ENCODE results near the gene AKR1C8. TPM values are rescaled to one million over a fixed set of nuclear protein-coding genes. Genes with fewer than 3 reads are reported as not detected.

The AKR1C8 gene
- total RNA-seq, 1 experiment from 2014 or later: not detected

GRCh38 chr10:5107860-5108526 lies 77.0 kb downstream of the AKR1C8 start:
- ChIA-PET RAD21 (ENCODE audit: low non-redundant PET in 1 of 2, low total read pairs in 2 of 2, uncharacterized antibody in 2 of 2, unreplicated experiment in 2 of 2) (no interaction called here), CTCF (no interaction called here), POLR2A (no interaction called here)
- H4K20me1 ChIP-seq (ENCODE audit: insufficient read depth): no peaks in the 10 kb centered on the region
- DNase-seq (ENCODE audit: low read depth, low spot score): no peak
- H3K27ac ChIP-seq (ENCODE audit: low read depth, low read length): no peak overlapping the region
- no peaks in the 10 kb centered on the region for H3K4me1 ChIP-seq (ENCODE audit: control insufficient read depth in 1 of 2, insufficient read depth in 2 of 2, low read length in 2 of 2)
- BruUV-seq (replicated peaks): no TSS peak
- no peak overlapping the region for H3K4me2 ChIP-seq (ENCODE audit: low read length)
- intact Hi-C loops (cut with micrococcal nuclease): no loop called here
- H3K9me2 ChIP-seq (ENCODE audit: insufficient read depth): no peaks in the 10 kb centered on the region
- H3K9me3 ChIP-seq (ENCODE audit: control insufficient read depth in 1 of 2, insufficient read depth in 1 of 2, low read depth in 1 of 2, low read length in 2 of 2): no peaks in the 10 kb centered on the region
- no peaks in the 10 kb centered on the region for H3K36me3 ChIP-seq (ENCODE audit: control insufficient read depth in 1 of 2, insufficient read depth in 2 of 2, low read length in 2 of 2)
- H3K4me3 ChIP-seq (replicated peaks in 1 of 2; ENCODE audit: low read depth in 1 of 2, low read length in 2 of 2): no peak overlapping the region
- H3K27me3 ChIP-seq (ENCODE audit: insufficient read depth, low read length): no peaks in the 10 kb centered on the region
- H2AFZ ChIP-seq (ENCODE audit: low read depth, low read length, poor library complexity, severe bottlenecking): no peak overlapping the region
- H3K9ac ChIP-seq (ENCODE audit: low read length): no peak overlapping the region
- no peak for ATAC-seq
- H3K79me2 ChIP-seq (ENCODE audit: insufficient read depth, low read length): no peaks in the 10 kb centered on the region
- TF ChIP-seq SRF (IDR thresholded peaks at IDR 0.05; ENCODE audit: low read depth): no peak
- no peak for TF ChIP-seq YY1 (IDR thresholded peaks at IDR 0.05; ENCODE audit: extremely low read depth, insufficient replicate concordance, low read depth, low read length)
- TF ChIP-seq, protein P1, sequence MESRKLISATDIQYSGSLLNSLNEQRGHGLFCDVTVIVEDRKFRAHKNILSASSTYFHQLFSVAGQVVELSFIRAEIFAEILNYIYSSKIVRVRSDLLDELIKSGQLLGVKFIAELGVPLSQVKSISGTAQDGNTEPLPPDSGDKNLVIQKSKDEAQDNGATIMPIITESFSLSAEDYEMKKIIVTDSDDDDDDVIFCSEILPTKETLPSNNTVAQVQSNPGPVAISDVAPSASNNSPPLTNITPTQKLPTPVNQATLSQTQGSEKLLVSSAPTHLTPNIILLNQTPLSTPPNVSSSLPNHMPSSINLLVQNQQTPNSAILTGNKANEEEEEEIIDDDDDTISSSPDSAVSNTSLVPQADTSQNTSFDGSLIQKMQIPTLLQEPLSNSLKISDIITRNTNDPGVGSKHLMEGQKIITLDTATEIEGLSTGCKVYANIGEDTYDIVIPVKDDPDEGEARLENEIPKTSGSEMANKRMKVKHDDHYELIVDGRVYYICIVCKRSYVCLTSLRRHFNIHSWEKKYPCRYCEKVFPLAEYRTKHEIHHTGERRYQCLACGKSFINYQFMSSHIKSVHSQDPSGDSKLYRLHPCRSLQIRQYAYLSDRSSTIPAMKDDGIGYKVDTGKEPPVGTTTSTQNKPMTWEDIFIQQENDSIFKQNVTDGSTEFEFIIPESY (IDR thresholded peaks at IDR 0.05; ENCODE audit: extremely low read depth, insufficient replicate concordance, low read length): no peak
- TF ChIP-seq POLR2A (IDR thresholded peaks at IDR 0.05; ENCODE audit: borderline replicate concordance, extremely low read depth, insufficient read depth, insufficient read length): no peak
- TF ChIP-seq EZH2 (IDR thresholded peaks at IDR 0.05): no peak
- TF ChIP-seq TCF7L2 (IDR thresholded peaks at IDR 0.05; ENCODE audit: borderline replicate concordance, extremely low read depth, insufficient read depth, insufficient read length): no peak
- TF ChIP-seq, protein P2, sequence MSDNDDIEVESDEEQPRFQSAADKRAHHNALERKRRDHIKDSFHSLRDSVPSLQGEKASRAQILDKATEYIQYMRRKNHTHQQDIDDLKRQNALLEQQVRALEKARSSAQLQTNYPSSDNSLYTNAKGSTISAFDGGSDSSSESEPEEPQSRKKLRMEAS (IDR thresholded peaks at IDR 0.05): no peak
- no peak for TF ChIP-seq EZH2phosphoT487 (IDR thresholded peaks at IDR 0.05; ENCODE audit: borderline replicate concordance)
- TF ChIP-seq JUND (IDR thresholded peaks at IDR 0.05): no peak

All from HCT116 (cell line).